HepG2 (cell line): ENCODE results near the gene TTLL10. TPM values are rescaled to one million over a fixed set of nuclear protein-coding genes. Genes with fewer than 3 reads are reported as not detected.

ENCODE experiments used
- ATAC-seq: fragments of 200-7000 bp; cut with Tn5 transposase; 3 replicates; pipeline ENCODE4 v1.9.1; 2020; ENCODE audit warnings: mild to moderate bottlenecking, moderate library complexity
- BruUV-seq: library from RNA; stranded (reverse); fragments of 400-500 nt; replicated peaks from 2 replicates; lab custom pipeline; 2021; lab: Mats Ljungman, UMichigan
- CTCF ChIA-PET: fragments of 300-600 bp; formaldehyde crosslinking; extraction: SDS; loops from one replicate; lab custom pipeline; 2021; ENCODE audit warnings: low total read pairs, inconsistent platforms, low intra/inter-chr PET ratio; lab: Yijun Ruan, JAX
- POLR2A ChIA-PET: fragments of 350-600 bp; sonication (Branson Sonifier 250); formaldehyde crosslinking; loops from one replicate; lab custom pipeline; 2020; ENCODE audit warnings: antibody characterized with exemption, inconsistent platforms; lab: Yijun Ruan, JAX
- DNase-seq: peaks from one replicate; pipeline ENCODE4 v3.0.0-alpha.2; 2015; ENCODE audit warnings: low spot score
- FAIRE-seq: peaks from 3 replicates; lab custom pipeline; 2011; peaks lifted over from hg19 to GRCh38; lab: Jason Lieb, UNC
- H2AFZ ChIP-seq: one replicate; pipeline ENCODE4 v1.6.1; 2011; ENCODE audit warnings: low read length, inconsistent platforms
- H3K27ac ChIP-seq: fragments of 300-600 bp; 3 replicates; pipeline ENCODE4 v1.8.0; 2011; ENCODE audit warnings: mixed run types, mild to moderate bottlenecking, mixed read lengths, low read length, inconsistent platforms; ENCODE audit not compliant: insufficient read depth; ENCODE audit errors: extremely low read length
- H3K27me3 ChIP-seq, 2 experiments: fragments of 200-600 bp in 1 of 2; 2 replicates in 1 of 2; 3 replicates in 1 of 2; pipeline versions ENCODE4 v1.6.0 to v1.8.0; 2011; ENCODE audit warnings: low read length in 2 of 2, mild to moderate bottlenecking in 2 of 2, moderate library complexity in 2 of 2, inconsistent platforms in 1 of 2; ENCODE audit not compliant: insufficient read depth in 2 of 2, control insufficient read depth in 1 of 2
- H3K36me3 ChIP-seq, 2 experiments: fragments of 200-600 bp in 1 of 2; replicated peaks in 1 of 2; 2 replicates in 1 of 2; 3 replicates in 1 of 2; pipeline versions ENCODE4 v1.5.1 to v1.8.0; 2011; ENCODE audit warnings: low read length in 2 of 2, inconsistent platforms in 1 of 2; ENCODE audit not compliant: insufficient read depth in 2 of 2, control insufficient read depth in 1 of 2
- H3K4me1 ChIP-seq: 2 replicates; pipeline ENCODE4 v1.5.1; 2012; ENCODE audit warnings: low read length, inconsistent platforms; ENCODE audit not compliant: insufficient read depth
- H3K4me2 ChIP-seq: 2 replicates; pipeline ENCODE4 v1.6.0; 2011; ENCODE audit warnings: low read depth, low read length, inconsistent platforms
- H3K4me3 ChIP-seq, 3 experiments: fragments of 200-600 bp in 1 of 3; sonication (generic), shearing (Covaris generic) in 1 of 3; replicated peaks in 1 of 3; 2 replicates each; pipeline ENCODE4 v1.5.1; 2011 to 2016; ENCODE audit warnings: low read length in 3 of 3, inconsistent platforms in 2 of 3, low read depth in 2 of 3, mild to moderate bottlenecking in 2 of 3, control low read depth in 1 of 3, mixed read lengths in 1 of 3; ENCODE audit not compliant: insufficient read depth in 1 of 3
- H3K79me2 ChIP-seq: one replicate; pipeline ENCODE4 v1.6.1; 2011; ENCODE audit warnings: low read length, inconsistent platforms; ENCODE audit not compliant: insufficient read depth
- H3K9ac ChIP-seq: 2 replicates; pipeline ENCODE4 v1.6.0; 2011; ENCODE audit warnings: mild to moderate bottlenecking, low read depth, low read length, inconsistent platforms; ENCODE audit not compliant: insufficient read depth
- H3K9me3 ChIP-seq: 2 replicates; pipeline ENCODE4 v1.5.1; 2012; ENCODE audit warnings: mild to moderate bottlenecking, low read length
- H4K20me1 ChIP-seq: 2 replicates; pipeline ENCODE4 v1.6.0; 2011; ENCODE audit warnings: inconsistent platforms, mild to moderate bottlenecking, low read length, moderate library complexity; ENCODE audit not compliant: insufficient read depth
- ARNTL ChIP-seq: sonication (generic); formaldehyde crosslinking; IDR thresholded peaks from 2 replicates; pipeline ENCODE4 v1.4.0; 2020; ENCODE audit warnings: mild to moderate bottlenecking, missing genetic modification reagents
- ESRRA ChIP-seq: sonication (generic); formaldehyde crosslinking; IDR thresholded peaks from 2 replicates; pipeline ENCODE4 v1.5.1; 2020; ENCODE audit warnings: mild to moderate bottlenecking, low read depth, missing genetic modification reagents
- FOXP1 ChIP-seq, 2 experiments: fragments of 450-650 bp in 1 of 2; IDR thresholded peaks; 2 replicates each; pipeline ENCODE4 v1.6.1; 2017 to 2018; ENCODE audit warnings: antibody characterized with exemption in 1 of 2
- KDM2A ChIP-seq: sonication (generic); formaldehyde crosslinking; IDR thresholded peaks from 2 replicates; pipeline ENCODE4 v1.4.0; 2020; ENCODE audit warnings: low read depth, missing genetic modification reagents, borderline replicate concordance
- MIXL1 ChIP-seq: IDR thresholded peaks from 2 replicates; pipeline ENCODE4 v1.6.1; 2016
- MYNN ChIP-seq: sonication (generic); formaldehyde crosslinking; IDR thresholded peaks from 2 replicates; pipeline ENCODE4 v1.4.0; 2020; ENCODE audit warnings: mild to moderate bottlenecking, low read depth, missing genetic modification reagents
- ZNF780A ChIP-seq: sonication (generic); formaldehyde crosslinking; IDR thresholded peaks from 2 replicates; pipeline ENCODE4 v1.8.0; 2022; ENCODE audit warnings: mild to moderate bottlenecking, missing genetic modification reagents, moderate library complexity
- WGBS: methylation state at CpG from one replicate; pipeline ENCODE4 v1.1.6; 2017; ENCODE audit warnings: low lambda C conversion rate; 5-methylcytosine and 5-hydroxymethylcytosine counted together
- in situ Hi-C: cut with HindIII; loops from 2 replicates; pipeline ENCODE4 v1.10.0; 2017; ENCODE audit warnings: low pct_unique_long_range_greater_than_20kb; ENCODE audit not compliant: extremely low pct_ligation_motif_present
- intact Hi-C: fragments of 100-400 bp; cut with micrococcal nuclease; formaldehyde crosslinking; loops from one replicate; pipeline ENCODE4 v1.10.0; 2022; ENCODE audit not compliant: unreplicated experiment
- polyA plus RNA-seq, 8 experiments: library from polyadenylated mRNA; depleted of rRNA in 3 of 8; stranded (reverse) in 7 of 8; unstranded in 1 of 8; fragments of >200 nt; fragmentation: Illumina TruSeq in 4 of 8; extraction: Trizol in 4 of 8; gene quantifications; 2 replicates each; pipeline versions ENCODE4 v1.2.1 to v1.2.3, GENCODE V29; 2011 to 2016; ENCODE audit warnings: low read depth in 4 of 8, missing spikeins in 1 of 8, mixed read lengths in 1 of 8; ENCODE audit not compliant: insufficient read depth in 1 of 8
- total RNA-seq, 5 experiments: library from RNA; depleted of rRNA; stranded (reverse); fragments of >200 nt; fragmentation: Illumina TruSeq; extraction: Trizol; gene quantifications; 2 replicates each; pipeline ENCODE4 v1.2.3, GENCODE V29; 2016; ENCODE audit warnings: low read depth in 1 of 5
- TF ChIP-seq, protein P1 (sequence below): sonication (generic); formaldehyde crosslinking; IDR thresholded peaks from 2 replicates; pipeline ENCODE4 v1.8.1; 2022; ENCODE audit warnings: low read depth, mild to moderate bottlenecking, missing genetic modification reagents
- TF ChIP-seq, protein P2 (sequence below): sonication (generic); formaldehyde crosslinking; IDR thresholded peaks from 2 replicates; pipeline ENCODE4 v1.4.0; 2020; ENCODE audit warnings: missing genetic modification reagents
- TF ChIP-seq, protein P3 (sequence below): IDR thresholded peaks from 2 replicates; pipeline ENCODE4 v1.6.1; 2018; ENCODE audit warnings: missing genetic modification reagents

Gene TTLL10
- total and polyA plus RNA-seq, 2 of the 13 experiments (the other 11 are each of a cell fraction or from before 2014, with no cell fraction given), result not detected

DNA sequence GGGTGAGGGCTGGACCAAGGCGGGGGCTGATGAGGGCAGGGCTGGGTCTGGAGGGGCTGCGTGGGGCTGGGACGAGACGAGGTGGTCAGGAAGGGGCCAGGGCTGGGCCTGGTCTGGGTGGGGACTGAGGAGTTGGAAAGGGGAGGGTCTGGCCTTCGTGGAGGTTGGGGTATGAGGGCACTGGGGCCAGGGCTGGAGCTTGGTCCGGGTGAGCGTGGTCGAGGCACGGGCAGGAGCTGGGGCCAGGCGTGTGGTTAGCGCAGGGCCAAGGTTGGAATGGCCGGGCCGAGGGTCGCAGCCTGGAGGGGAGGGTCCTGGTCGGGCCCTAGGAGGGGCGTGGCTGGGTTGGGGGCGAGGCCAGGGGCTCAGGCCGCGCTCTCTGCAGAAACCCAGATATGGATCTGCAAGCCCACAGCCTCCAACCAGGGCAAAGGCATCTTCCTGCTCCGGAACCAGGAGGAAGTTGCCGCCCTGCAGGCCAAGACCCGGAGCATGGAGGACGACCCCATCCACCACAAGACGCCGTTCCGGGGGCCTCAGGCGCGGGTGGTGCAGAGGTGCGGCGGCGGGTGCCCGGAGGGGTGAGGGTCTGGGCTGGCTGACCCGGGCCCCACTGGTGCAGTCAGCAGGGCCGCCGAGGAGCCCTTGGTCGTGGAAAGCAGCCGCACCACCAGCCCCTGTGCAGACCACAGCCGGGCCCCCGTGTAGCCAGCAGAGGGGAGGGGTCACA is 9.0 kb downstream of the TTLL10 start:
- DNase-seq, result no peak
- intact Hi-C loops, result no loop called here
- Histone ChIP-seq H4K20me1 (no peaks in the 10 kb centered on the region), H2AFZ (no peak overlapping the region), H3K4me3 (no peak overlapping the region), H3K79me2 (no peaks in the 10 kb centered on the region), H3K4me2 (no peak overlapping the region), H3K9me3 (no peaks in the 10 kb centered on the region), H3K27me3 (peaks cover 12 to 78% of the 10 kb centered on the region in 2 experiments), H3K27ac (no peak overlapping the region), H3K4me1 (peaks cover 22% of the 10 kb centered on the region), H3K9ac (no peak overlapping the region), H3K36me3 (no peaks in the 10 kb centered on the region)
- POLR2A ChIA-PET, result no interaction called here
- BruUV-seq, result no TSS peak
- ATAC-seq, result no peak
- WGBS, result 47% methylated on average over 15 of the region's 39 CpGs
- TF ChIP-seq, protein P1, sequence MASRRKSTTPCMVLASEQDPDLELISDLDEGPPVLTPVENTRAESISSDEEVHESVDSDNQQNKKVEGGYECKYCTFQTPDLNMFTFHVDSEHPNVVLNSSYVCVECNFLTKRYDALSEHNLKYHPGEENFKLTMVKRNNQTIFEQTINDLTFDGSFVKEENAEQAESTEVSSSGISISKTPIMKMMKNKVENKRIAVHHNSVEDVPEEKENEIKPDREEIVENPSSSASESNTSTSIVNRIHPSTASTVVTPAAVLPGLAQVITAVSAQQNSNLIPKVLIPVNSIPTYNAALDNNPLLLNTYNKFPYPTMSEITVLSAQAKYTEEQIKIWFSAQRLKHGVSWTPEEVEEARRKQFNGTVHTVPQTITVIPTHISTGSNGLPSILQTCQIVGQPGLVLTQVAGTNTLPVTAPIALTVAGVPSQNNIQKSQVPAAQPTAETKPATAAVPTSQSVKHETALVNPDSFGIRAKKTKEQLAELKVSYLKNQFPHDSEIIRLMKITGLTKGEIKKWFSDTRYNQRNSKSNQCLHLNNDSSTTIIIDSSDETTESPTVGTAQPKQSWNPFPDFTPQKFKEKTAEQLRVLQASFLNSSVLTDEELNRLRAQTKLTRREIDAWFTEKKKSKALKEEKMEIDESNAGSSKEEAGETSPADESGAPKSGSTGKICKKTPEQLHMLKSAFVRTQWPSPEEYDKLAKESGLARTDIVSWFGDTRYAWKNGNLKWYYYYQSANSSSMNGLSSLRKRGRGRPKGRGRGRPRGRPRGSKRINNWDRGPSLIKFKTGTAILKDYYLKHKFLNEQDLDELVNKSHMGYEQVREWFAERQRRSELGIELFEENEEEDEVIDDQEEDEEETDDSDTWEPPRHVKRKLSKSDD (CRISPR knock-in tag), result no peak
- TF ChIP-seq FOXP1 (IDR thresholded peaks at IDR 0.05) (no peak), FOXP1 (CRISPR knock-in tag; IDR thresholded peaks at IDR 0.05) (no peak), ESRRA (CRISPR knock-in tag) (no peak), MIXL1 (CRISPR knock-in tag) (no peak), KDM2A (CRISPR knock-in tag) (no peak), MYNN (CRISPR knock-in tag) (no peak), ZNF780A (no peak), ARNTL (CRISPR knock-in tag) (no peak)
- TF ChIP-seq, protein P2, sequence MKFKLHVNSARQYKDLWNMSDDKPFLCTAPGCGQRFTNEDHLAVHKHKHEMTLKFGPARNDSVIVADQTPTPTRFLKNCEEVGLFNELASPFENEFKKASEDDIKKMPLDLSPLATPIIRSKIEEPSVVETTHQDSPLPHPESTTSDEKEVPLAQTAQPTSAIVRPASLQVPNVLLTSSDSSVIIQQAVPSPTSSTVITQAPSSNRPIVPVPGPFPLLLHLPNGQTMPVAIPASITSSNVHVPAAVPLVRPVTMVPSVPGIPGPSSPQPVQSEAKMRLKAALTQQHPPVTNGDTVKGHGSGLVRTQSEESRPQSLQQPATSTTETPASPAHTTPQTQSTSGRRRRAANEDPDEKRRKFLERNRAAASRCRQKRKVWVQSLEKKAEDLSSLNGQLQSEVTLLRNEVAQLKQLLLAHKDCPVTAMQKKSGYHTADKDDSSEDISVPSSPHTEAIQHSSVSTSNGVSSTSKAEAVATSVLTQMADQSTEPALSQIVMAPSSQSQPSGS (CRISPR knock-in tag), result no peak
- TF ChIP-seq, protein P3, sequence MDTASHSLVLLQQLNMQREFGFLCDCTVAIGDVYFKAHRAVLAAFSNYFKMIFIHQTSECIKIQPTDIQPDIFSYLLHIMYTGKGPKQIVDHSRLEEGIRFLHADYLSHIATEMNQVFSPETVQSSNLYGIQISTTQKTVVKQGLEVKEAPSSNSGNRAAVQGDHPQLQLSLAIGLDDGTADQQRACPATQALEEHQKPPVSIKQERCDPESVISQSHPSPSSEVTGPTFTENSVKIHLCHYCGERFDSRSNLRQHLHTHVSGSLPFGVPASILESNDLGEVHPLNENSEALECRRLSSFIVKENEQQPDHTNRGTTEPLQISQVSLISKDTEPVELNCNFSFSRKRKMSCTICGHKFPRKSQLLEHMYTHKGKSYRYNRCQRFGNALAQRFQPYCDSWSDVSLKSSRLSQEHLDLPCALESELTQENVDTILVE (CRISPR knock-in tag), result no peak
- FAIRE-seq, result no peak
- in situ Hi-C loops, result no loop called here
- CTCF ChIA-PET, result no interaction called here
